Prostate gland (tissue), 2 donors: Measurements from ENCODE around the gene THRB.
"Not testable (repeated sequence)": the region's sequence is repeated elsewhere in the genome, so short reads cannot be mapped to it uniquely, and the experiment has no call there.

Experiments
- CTCF ChIP-seq, 4 experiments: fragments of 200-600 bp in 2 of 4; fragments of 450-650 bp in 2 of 4; sonication (generic) in 2 of 4; IDR thresholded peaks; 1 replicate in 3 of 4; 2 replicates in 1 of 4; pipeline ENCODE4 v1.5.1; 2016 to 2019; ENCODE audit warnings: antibody characterized with exemption in 4 of 4, mild to moderate bottlenecking in 2 of 4, moderate library complexity in 2 of 4
- POLR2A ChIP-seq: fragments of 450-650 bp; IDR thresholded peaks from one replicate; pipeline ENCODE4 v1.6.1; 2016; ENCODE audit warnings: antibody characterized with exemption, mild to moderate bottlenecking

- not testable (repeated sequence) for TF ChIP-seq CTCF (IDR thresholded peaks at IDR 0.05); POLR2A
Measured at GRCh38 chr3:24398712-24399111, 95.9 kb downstream of the THRB start.
